Transverse colon (tissue), 4 donors: ENCODE data around the gene CLDN6.

Experiments
- CTCF ChIP-seq, 5 experiments: fragments of 200-600 bp in 3 of 5; fragments of 450-650 bp in 2 of 5; sonication (generic) in 3 of 5; IDR thresholded peaks; 1 replicate in 2 of 5; 2 replicates in 3 of 5; pipeline ENCODE4 v1.5.1; 2016 to 2017; ENCODE audit warnings: antibody characterized with exemption in 5 of 5, inconsistent platforms in 3 of 5, mild to moderate bottlenecking in 2 of 5, moderate library complexity in 1 of 5
- EP300 ChIP-seq: sonication (generic); formaldehyde crosslinking; IDR thresholded peaks from one replicate; pipeline ENCODE4 v1.6.1; 2017; ENCODE audit warnings: antibody characterized with exemption, low read depth
- POLR2A ChIP-seq: fragments of 450-650 bp; IDR thresholded peaks from one replicate; pipeline ENCODE4 v1.6.1; 2016; ENCODE audit warnings: antibody characterized with exemption, mild to moderate bottlenecking, moderate library complexity
- POLR2AphosphoS5 ChIP-seq, 3 donors: sonication (generic); formaldehyde crosslinking; IDR thresholded peaks; one replicate each; pipeline ENCODE4 v1.6.1; 2016; ENCODE audit warnings: antibody characterized with exemption in 3 of 3

DNA sequence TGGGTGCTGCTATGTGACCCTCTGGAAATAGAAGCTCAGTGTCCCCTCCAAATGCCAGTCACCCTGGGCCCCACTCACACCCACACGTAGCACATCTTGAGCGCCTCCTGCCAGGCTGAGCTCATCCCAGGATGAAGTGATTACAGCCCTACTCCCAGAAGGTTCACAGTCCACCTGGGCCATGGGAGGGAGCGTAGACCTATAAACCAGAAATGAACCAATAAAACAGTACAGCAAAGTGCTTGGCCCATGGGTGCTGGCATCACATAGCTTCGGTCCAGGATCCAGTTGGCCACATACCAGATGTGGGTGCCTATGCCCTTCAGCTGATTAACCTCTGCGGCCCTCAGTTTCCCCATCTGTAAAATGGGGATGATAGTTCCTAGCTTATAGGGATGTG lies 20.9 kb upstream of the CLDN6 start:
- TF ChIP-seq CTCF (IDR thresholded peaks at IDR 0.05) = no peak
- no peak for TF ChIP-seq EP300
- peak; percentile 58 for TF ChIP-seq POLR2A
- TF ChIP-seq POLR2AphosphoS5 (IDR thresholded peaks at IDR 0.05) = peak in 2 of 3 donors; percentile 67 to 84
